OCI-LY3 (cell line): Measurements from ENCODE around the gene PARS2.

ENCODE experiments used
- H2AFZ ChIP-seq: fragments of 200-600, 300-600 bp; shearing (Covaris generic); 2 replicates; pipeline ENCODE4 v1.6.0; 2014; ENCODE audit warnings: antibody characterized with exemption, low read depth, low read length
- H3K27ac ChIP-seq: fragments of 200-600, 300-600 bp; sonication (generic); 2 replicates; pipeline ENCODE4 v1.5.1; 2014; ENCODE audit warnings: mild to moderate bottlenecking, low read length, moderate library complexity, mixed read lengths
- H3K27me3 ChIP-seq: fragments of 200-600, 300-600 bp; sonication (generic); 2 replicates; pipeline ENCODE4 v1.6.1; 2014; ENCODE audit warnings: low read depth, low read length, mixed read lengths
- H3K36me3 ChIP-seq: fragments of 200-600, 300-600 bp; sonication (generic); replicated peaks from 2 replicates; pipeline ENCODE3; 2014; ENCODE audit warnings: low read depth, low read length, mixed read lengths
- H3K4me1 ChIP-seq: fragments of 300-600, 200-600 bp; sonication (generic); 2 replicates; pipeline ENCODE4 v1.6.1; 2014; ENCODE audit warnings: low read length, mixed read lengths
- H3K4me2 ChIP-seq: fragments of 200-600, 300-600 bp; sonication (generic); 2 replicates; pipeline ENCODE4 v1.6.1; 2014; ENCODE audit warnings: low read length, mixed read lengths
- H3K4me3 ChIP-seq: fragments of 300-600, 200-600 bp; sonication (generic); 2 replicates; pipeline ENCODE4 v1.5.1; 2014; ENCODE audit warnings: antibody characterized with exemption, mild to moderate bottlenecking, low read length, moderate library complexity
- H3K79me2 ChIP-seq: fragments of 300-600, 200-600 bp; shearing (Covaris generic); 2 replicates; pipeline ENCODE4 v1.6.1; 2014; ENCODE audit warnings: mild to moderate bottlenecking, low read length, mixed read lengths
- H3K9ac ChIP-seq: fragments of 300-600, 200-600 bp; shearing (Covaris generic); 2 replicates; pipeline ENCODE4 v1.6.0; 2014; ENCODE audit warnings: mild to moderate bottlenecking, low read length, moderate library complexity
- H3K9me3 ChIP-seq: fragments of 200-600, 300-600 bp; shearing (Covaris generic); 2 replicates; pipeline ENCODE4 v1.6.1; 2014; ENCODE audit warnings: low read length, mixed read lengths; ENCODE audit not compliant: insufficient read depth
- H4K20me1 ChIP-seq: fragments of 200-600, 300-600 bp; sonication (generic); 2 replicates; pipeline ENCODE4 v1.6.1; 2016; ENCODE audit warnings: low read length, mixed read lengths; ENCODE audit not compliant: insufficient read depth
- CTCF ChIP-seq: fragments of 200-600, 300-600 bp; sonication (generic); IDR thresholded peaks from 2 replicates; pipeline ENCODE4 v1.5.1; 2014; ENCODE audit warnings: antibody characterized with exemption, low read length, low read depth
- EZH2phosphoT487 ChIP-seq: fragments of 200-600 bp; shearing (Covaris generic); IDR thresholded peaks from 2 replicates; pipeline ENCODE4 v1.6.1; 2018; ENCODE audit warnings: antibody characterized with exemption, mixed run types, low read depth

PARS2 gene

GRCh38 chr1:54795356-54795665 lies 31.0 kb upstream of the PARS2 start:
- TF ChIP-seq EZH2phosphoT487 = no peak
- TF ChIP-seq CTCF = no peak
- H4K20me1 ChIP-seq = no peaks in the 10 kb centered on the region
- H3K4me2 ChIP-seq = no peak overlapping the region
- H3K9ac ChIP-seq = no peak overlapping the region
- peaks cover 13% of the 10 kb centered on the region for H3K4me1 ChIP-seq
- no peaks in the 10 kb centered on the region for H3K27me3 ChIP-seq
- H3K79me2 ChIP-seq = no peaks in the 10 kb centered on the region
- no peaks in the 10 kb centered on the region for H3K9me3 ChIP-seq
- H3K27ac ChIP-seq = no peak overlapping the region
- H3K4me3 ChIP-seq = no peak overlapping the region
- H3K36me3 ChIP-seq = no peaks in the 10 kb centered on the region
- no peak overlapping the region for H2AFZ ChIP-seq

DNA sequence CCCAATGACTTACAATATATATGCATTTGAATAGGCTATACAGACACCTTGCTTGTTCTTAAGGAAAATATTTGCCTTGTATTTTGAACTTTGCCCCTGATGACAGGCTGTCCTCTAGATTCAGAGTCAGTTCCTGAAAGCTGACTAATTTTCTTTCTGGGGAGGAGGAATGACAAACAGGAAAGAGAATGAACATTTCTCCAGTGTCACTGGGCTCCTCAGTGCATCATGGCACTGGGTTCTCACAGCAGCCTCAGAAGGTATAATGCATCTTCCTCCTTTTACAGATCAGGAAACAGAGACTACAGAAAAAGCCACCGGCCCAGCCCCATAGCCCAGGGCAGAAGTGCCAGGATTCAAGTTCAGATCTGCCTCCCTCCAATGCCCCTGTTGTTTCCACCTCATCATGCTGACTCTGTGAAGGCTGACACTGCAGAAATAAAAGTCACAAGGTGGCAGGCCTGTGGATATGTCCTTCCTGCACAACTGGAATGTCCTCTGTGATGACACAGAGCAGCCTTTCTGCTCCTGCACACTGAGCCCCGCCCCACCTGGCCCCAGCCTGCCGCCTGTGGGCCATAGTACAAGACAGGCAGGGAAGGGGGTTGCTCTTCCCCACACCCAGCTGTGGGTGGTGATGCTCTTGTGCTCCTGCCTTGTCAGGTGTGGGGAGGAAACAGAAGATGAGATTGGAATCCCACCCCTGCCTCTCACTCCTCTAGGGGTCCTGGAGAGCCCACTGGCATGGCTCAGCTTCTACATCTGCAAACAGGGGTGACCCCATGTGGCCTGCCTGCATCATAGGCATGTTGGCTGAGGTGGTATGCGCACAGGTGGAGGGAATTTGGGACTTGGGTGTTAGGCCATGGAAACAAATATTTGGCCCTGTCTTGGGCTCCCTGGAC lies 30.4 kb upstream of the PARS2 start:
- H3K9me3 ChIP-seq = no peaks in the 10 kb centered on the region
- no peaks in the 10 kb centered on the region for H3K27me3 ChIP-seq
- no peak overlapping the region for H3K27ac ChIP-seq
- H3K36me3 ChIP-seq = no peaks in the 10 kb centered on the region
- H4K20me1 ChIP-seq = no peaks in the 10 kb centered on the region
- no peak overlapping the region for H3K4me3 ChIP-seq
- no peak for TF ChIP-seq CTCF
- no peak for TF ChIP-seq EZH2phosphoT487
- peaks cover 13% of the 10 kb centered on the region for H3K4me1 ChIP-seq
- H3K9ac ChIP-seq = no peak overlapping the region
- H3K79me2 ChIP-seq = no peaks in the 10 kb centered on the region
- no peak overlapping the region for H3K4me2 ChIP-seq
- H2AFZ ChIP-seq = no peak overlapping the region

DNA sequence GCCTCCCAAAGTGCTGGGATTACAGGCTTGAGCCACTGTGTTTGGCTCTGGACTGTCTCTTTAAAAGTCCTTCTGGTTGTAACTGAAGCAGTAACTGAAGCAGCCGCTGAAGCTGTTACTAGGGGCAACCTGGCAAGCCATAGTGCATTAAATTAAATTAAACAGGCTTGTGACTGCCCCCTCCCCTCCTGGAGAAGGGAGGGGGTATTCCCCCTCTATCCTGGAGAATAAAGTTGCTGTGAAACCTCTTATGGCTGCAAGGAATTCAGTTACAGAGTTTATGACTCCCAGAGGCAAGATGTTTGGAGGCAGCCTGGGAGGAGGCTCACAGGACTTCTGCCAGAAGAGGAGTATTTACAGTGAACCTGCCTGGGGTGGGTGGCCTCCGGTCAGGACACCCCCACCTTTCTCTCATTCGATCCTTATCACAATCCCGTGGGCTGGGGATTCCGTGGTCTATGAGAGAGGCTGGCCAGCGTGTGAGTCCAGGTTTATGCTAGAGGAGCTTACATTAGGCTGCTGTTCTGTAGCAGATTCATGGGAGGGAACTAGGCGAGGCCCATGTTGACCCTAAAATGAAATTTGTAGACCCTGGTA lies 28.5 kb upstream of the PARS2 start:
- Histone ChIP-seq H3K4me1 (no peaks in the 10 kb centered on the region), H4K20me1 (no peaks in the 10 kb centered on the region), H3K4me2 (no peak overlapping the region), H3K36me3 (no peaks in the 10 kb centered on the region), H3K27ac (no peak overlapping the region), H3K4me3 (no peak overlapping the region), H3K27me3 (no peaks in the 10 kb centered on the region), H3K9me3 (no peaks in the 10 kb centered on the region), H3K9ac (no peak overlapping the region), H2AFZ (no peak overlapping the region), H3K79me2 (no peaks in the 10 kb centered on the region)
- TF ChIP-seq EZH2phosphoT487 (no peak), CTCF (no peak)

DNA sequence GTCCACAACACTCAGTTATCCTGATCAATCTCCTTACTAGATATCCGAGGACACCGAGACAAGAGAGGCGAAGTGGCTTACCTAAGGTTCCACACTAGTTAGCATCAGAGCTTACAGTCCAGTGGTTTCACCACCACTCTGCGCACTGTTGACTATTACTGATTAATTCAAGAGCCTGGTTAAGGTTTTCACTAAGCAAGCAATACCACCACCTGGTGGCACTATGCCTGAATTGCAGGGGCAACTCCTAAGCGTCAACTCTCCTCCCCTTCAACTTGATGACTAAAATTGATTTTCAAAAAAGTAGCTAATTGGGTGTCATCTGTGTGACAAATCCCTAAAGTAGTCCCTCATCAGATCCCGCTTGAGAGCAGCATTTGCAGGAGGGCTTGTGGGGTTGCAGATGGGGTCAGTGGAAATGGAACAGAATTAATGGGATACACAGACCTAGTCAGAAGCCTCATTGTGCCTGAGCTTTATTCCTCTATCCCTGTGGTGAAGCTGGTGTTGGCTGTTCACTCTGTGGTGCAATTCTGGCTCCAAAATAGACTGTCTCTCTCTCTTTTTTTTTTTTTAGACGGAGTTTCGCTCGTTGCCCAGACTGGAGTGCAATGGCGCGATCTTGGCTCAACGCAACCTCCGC lies 27.7 kb upstream of the PARS2 start:
- Histone ChIP-seq H3K4me3 (no peak overlapping the region), H3K27me3 (no peaks in the 10 kb centered on the region), H3K79me2 (no peaks in the 10 kb centered on the region), H3K4me1 (no peaks in the 10 kb centered on the region), H3K9me3 (no peaks in the 10 kb centered on the region), H3K36me3 (no peaks in the 10 kb centered on the region), H4K20me1 (no peaks in the 10 kb centered on the region), H3K4me2 (no peak overlapping the region), H2AFZ (no peak overlapping the region), H3K9ac (no peak overlapping the region), H3K27ac (no peak overlapping the region)
- no peak for TF ChIP-seq EZH2phosphoT487
- TF ChIP-seq CTCF = peak; percentile 73
